ENCODE measurements around the gene PCNX3.

PCNX3 gene

GRCh38 chr11:65651589-65652510 is 36.3 kb downstream of the PCNX3 start:
- Histone ChIP-seq H3K4me1 (ENCODE audit: insufficient read depth, low read length, poor library complexity, severe bottlenecking) (peaks cover 25% of the 10 kb centered on the region), H3F3A (ENCODE audit: low read depth) (peaks cover 8% of the 10 kb centered on the region), H3K27me3 (ENCODE audit: insufficient read depth, low read length, poor library complexity, severe bottlenecking) (no peaks in the 10 kb centered on the region), H2AFZ (ENCODE audit: low read length) (0 out of 2 replicates have a peak overlapping the region, but pooled peaks have one; percentile 48), H3K9me2 (replicated peaks; ENCODE audit: low read depth, low read length) (no peaks in the 10 kb centered on the region), H3K9ac (ENCODE audit: low read depth, low read length, poor library complexity, severe bottlenecking) (peak overlapping the region; percentile 93), H3K9me3 (ENCODE audit: insufficient read depth, low read depth, low read length) (no peaks in the 10 kb centered on the region), H3K4me3 (ENCODE audit: low read length, poor library complexity, severe bottlenecking) (peak overlapping the region; percentile 78), H4K20me1 (ENCODE audit: insufficient read depth, low read length, poor library complexity, severe bottlenecking) (no peaks in the 10 kb centered on the region), H3K79me2 (ENCODE audit: insufficient read depth, low read length) (peaks cover 15% of the 10 kb centered on the region; the same call in 1 of the 2 replicates), H3K4me2 (ENCODE audit: low read depth, low read length, poor library complexity, severe bottlenecking) (peak overlapping the region; percentile 99), H3K36me3 (ENCODE audit: insufficient read depth, low read length) (peaks cover 26% of the 10 kb centered on the region; the same call in 1 of the 2 replicates)
- TF ChIP-seq, protein P1, sequence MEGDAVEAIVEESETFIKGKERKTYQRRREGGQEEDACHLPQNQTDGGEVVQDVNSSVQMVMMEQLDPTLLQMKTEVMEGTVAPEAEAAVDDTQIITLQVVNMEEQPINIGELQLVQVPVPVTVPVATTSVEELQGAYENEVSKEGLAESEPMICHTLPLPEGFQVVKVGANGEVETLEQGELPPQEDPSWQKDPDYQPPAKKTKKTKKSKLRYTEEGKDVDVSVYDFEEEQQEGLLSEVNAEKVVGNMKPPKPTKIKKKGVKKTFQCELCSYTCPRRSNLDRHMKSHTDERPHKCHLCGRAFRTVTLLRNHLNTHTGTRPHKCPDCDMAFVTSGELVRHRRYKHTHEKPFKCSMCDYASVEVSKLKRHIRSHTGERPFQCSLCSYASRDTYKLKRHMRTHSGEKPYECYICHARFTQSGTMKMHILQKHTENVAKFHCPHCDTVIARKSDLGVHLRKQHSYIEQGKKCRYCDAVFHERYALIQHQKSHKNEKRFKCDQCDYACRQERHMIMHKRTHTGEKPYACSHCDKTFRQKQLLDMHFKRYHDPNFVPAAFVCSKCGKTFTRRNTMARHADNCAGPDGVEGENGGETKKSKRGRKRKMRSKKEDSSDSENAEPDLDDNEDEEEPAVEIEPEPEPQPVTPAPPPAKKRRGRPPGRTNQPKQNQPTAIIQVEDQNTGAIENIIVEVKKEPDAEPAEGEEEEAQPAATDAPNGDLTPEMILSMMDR (conservative IDR thresholded peaks at IDR 0.05; ENCODE audit: low read length) = no peak
- no peak for TF ChIP-seq EZH2phosphoT487 (IDR thresholded peaks at IDR 0.05; ENCODE audit: borderline replicate concordance)

DNA sequence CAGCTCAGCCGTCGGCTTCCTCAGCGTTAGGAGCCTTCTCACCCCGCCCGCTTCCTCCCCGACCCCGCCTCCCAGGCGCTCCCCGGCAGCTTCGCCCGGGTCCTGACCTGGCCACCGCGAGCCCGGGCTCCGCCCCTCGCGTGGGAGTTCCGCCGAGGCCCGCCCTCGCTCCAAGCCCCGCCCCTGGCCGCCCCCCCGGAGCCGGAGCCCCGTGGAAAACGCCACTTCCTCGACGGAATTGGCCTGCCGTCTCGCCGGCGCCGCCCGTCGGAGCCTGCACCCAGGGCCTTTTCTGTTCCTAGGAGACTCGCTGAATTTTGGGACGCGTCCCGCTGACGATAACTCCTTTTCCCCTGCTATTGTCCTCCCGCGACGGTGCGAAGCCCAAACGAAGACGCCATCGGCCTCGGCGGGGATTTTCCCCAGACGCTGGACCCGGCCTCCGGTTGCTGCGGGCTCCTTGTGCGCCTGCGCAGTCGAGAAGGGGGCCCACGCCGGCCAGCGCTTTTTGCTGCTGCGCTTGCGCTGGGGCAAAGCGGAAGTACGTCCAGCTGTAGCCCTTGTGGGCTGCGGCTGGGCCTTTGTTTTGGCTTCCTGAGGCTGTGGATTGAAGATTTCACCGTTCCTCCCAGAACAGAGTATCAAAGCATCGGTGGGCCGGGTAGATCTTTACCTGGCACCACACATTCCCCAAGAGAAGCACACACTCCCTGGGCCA is 37.1 kb downstream of the PCNX3 start:
- H3K4me2 ChIP-seq (ENCODE audit: low read depth, low read length, poor library complexity, severe bottlenecking) = peak overlapping the region; percentile 99
- H3K36me3 ChIP-seq (ENCODE audit: insufficient read depth, low read length) = peaks cover 34% of the 10 kb centered on the region; the same call in 1 of the 2 replicates
- peaks cover 22% of the 10 kb centered on the region; the same call in 1 of the 2 replicates for H3K79me2 ChIP-seq (ENCODE audit: insufficient read depth, low read length)
- no peaks in the 10 kb centered on the region for H3K9me2 ChIP-seq (replicated peaks; ENCODE audit: low read depth, low read length)
- no peak for TF ChIP-seq EZH2phosphoT487 (IDR thresholded peaks at IDR 0.05; ENCODE audit: borderline replicate concordance)
- TF ChIP-seq, protein P1 (conservative IDR thresholded peaks at IDR 0.05; ENCODE audit: low read length) = no peak
- peaks cover 8% of the 10 kb centered on the region for H3F3A ChIP-seq (ENCODE audit: low read depth)
- H3K4me1 ChIP-seq (ENCODE audit: insufficient read depth, low read length, poor library complexity, severe bottlenecking) = peaks cover 25% of the 10 kb centered on the region
- no peaks in the 10 kb centered on the region for H4K20me1 ChIP-seq (ENCODE audit: insufficient read depth, low read length, poor library complexity, severe bottlenecking)
- peak overlapping the region; percentile 93 for H3K9ac ChIP-seq (ENCODE audit: low read depth, low read length, poor library complexity, severe bottlenecking)
- peak overlapping the region; percentile 85 for H2AFZ ChIP-seq (ENCODE audit: low read length)
- no peaks in the 10 kb centered on the region for H3K9me3 ChIP-seq (ENCODE audit: insufficient read depth, low read depth, low read length)
- no peaks in the 10 kb centered on the region for H3K27me3 ChIP-seq (ENCODE audit: insufficient read depth, low read length, poor library complexity, severe bottlenecking)
- H3K4me3 ChIP-seq (ENCODE audit: low read length, poor library complexity, severe bottlenecking) = peak overlapping the region; percentile 78

DNA sequence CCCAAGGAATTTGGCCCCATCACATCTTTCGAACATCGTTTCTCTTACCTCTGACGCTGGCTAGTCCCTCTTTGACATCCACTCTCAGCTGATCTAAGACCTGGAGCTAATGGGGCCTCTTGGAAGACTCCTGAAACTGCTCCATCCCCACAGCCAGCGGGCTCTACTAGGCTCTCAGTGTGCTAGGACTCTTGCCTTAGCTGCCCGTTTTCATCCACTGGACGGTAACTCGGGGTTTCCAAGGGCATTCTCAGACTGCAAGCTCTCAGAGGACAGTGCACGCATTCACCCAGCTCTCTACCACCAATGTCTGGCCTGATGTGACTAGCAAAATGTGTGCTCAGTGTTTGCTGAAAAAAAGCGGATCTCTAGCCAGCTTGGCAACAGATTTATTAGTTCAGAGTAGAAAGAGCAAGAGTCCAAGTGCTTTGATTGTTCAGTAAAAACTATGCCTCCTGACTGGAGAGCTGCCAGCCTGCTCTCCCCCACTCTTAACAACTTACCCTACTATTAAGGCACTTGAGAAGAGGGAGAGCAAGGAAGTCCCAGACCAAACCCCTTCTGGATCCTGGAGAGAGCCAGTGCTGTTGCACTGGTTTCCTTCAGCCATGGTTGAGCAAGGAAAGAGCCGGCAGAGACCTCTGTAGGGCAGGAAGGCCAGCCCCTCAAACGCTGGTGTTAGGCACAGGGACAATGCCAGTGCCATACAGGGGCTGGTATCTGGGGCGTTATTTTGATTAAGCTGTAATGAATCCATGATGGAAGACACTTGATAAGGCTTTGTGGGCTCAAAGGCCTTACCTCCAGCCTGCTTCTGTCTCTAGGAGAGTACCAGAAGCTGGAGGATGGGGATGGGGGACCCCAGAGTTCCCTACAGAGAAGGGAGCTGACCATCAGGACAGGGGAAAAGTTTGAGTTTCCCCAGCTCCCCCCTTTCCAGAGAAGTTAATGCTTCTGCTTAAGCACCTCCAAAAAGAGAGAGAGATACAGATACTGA is 38.0 kb downstream of the PCNX3 start:
- Histone ChIP-seq H3K36me3 (ENCODE audit: insufficient read depth, low read length) (peaks cover 43% of the 10 kb centered on the region; the same call in 1 of the 2 replicates), H3F3A (ENCODE audit: low read depth) (peaks cover 8% of the 10 kb centered on the region), H3K79me2 (ENCODE audit: insufficient read depth, low read length) (peaks cover 24% of the 10 kb centered on the region; the same call in 1 of the 2 replicates), H3K27me3 (ENCODE audit: insufficient read depth, low read length, poor library complexity, severe bottlenecking) (no peaks in the 10 kb centered on the region), H3K4me3 (ENCODE audit: low read length, poor library complexity, severe bottlenecking) (peak overlapping the region; percentile 78), H3K4me2 (ENCODE audit: low read depth, low read length, poor library complexity, severe bottlenecking) (peak overlapping the region; percentile 99), H3K9me3 (ENCODE audit: insufficient read depth, low read depth, low read length) (no peaks in the 10 kb centered on the region), H3K9ac (ENCODE audit: low read depth, low read length, poor library complexity, severe bottlenecking) (peak overlapping the region; percentile 93), H2AFZ (ENCODE audit: low read length) (no peak overlapping the region), H4K20me1 (ENCODE audit: insufficient read depth, low read length, poor library complexity, severe bottlenecking) (no peaks in the 10 kb centered on the region), H3K9me2 (replicated peaks; ENCODE audit: low read depth, low read length) (no peaks in the 10 kb centered on the region), H3K4me1 (ENCODE audit: insufficient read depth, low read length, poor library complexity, severe bottlenecking) (peaks cover 25% of the 10 kb centered on the region)
- TF ChIP-seq, protein P1 (conservative IDR thresholded peaks at IDR 0.05; ENCODE audit: low read length) = no peak
- TF ChIP-seq EZH2phosphoT487 (IDR thresholded peaks at IDR 0.05; ENCODE audit: borderline replicate concordance) = no peak
